ENCODE results near the gene ATG5. TPM values are rescaled to one million over a fixed set of nuclear protein-coding genes. Genes with fewer than 3 reads are reported as not detected.

Gene ATG5
- total and polyA plus RNA-seq, 9 of the 15 experiments (the other 6 are each of a cell fraction or from before 2014, with no cell fraction given): 29.0 to 80.0 (median 53.2) TPM

DNA sequence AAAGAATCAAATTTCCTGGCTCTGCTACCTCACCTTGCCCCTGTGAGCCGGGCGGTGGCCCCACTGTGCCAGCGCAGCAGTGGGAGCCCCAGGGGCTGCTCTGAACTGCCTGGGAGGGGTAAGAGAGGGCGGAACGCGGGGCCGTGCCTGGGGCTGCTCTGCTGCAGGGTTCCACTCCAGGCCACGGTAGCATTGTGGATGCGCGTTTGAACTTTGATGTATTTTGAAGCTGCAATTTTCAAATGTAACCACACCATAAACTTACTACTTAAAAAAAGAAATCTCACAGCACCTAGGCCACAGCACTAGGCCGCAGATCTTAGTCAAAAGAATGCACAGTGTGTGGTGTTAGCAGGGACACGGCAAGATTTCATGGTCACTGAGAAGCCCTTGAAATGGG, 181.9 kb downstream of the ATG5 start:
- TF ChIP-seq CHD4 (IDR thresholded peaks at IDR 0.05; ENCODE audit: insufficient read depth, insufficient replicate concordance, low read depth, low read length, poor library complexity, severe bottlenecking): no peak
- no peak for TF ChIP-seq ARID1B (IDR thresholded peaks at IDR 0.05)
- TF ChIP-seq ZNF24 (IDR thresholded peaks at IDR 0.05): no peak
- TF ChIP-seq ZNF212 (CRISPR knock-in tag; IDR thresholded peaks at IDR 0.05): no peak
- TF ChIP-seq SAP30 (IDR thresholded peaks at IDR 0.05; ENCODE audit: borderline replicate concordance, insufficient read depth, low read depth, low read length, poor library complexity, severe bottlenecking): no peak
- no peak for TF ChIP-seq PTRF (tag; IDR thresholded peaks at IDR 0.05)
- TF ChIP-seq MTA1 (IDR thresholded peaks at IDR 0.05; ENCODE audit: borderline replicate concordance): no peak
- TF ChIP-seq NCOA6 (IDR thresholded peaks at IDR 0.05): no peak
- no peak for TF ChIP-seq ATF6 (CRISPR knock-in tag; IDR thresholded peaks at IDR 0.05)
- TF ChIP-seq CXXC5 (CRISPR knock-in tag; IDR thresholded peaks at IDR 0.05): no peak
- no peak for TF ChIP-seq POLR2AphosphoS2 (IDR thresholded peaks at IDR 0.05; ENCODE audit: low read length)
- no peak for TF ChIP-seq TRIM28 (IDR thresholded peaks at IDR 0.05)
- no peak for TF ChIP-seq TOE1 (IDR thresholded peaks at IDR 0.05; ENCODE audit: borderline replicate concordance)
- no peak for TF ChIP-seq TOE1 (CRISPR knock-in tag; IDR thresholded peaks at IDR 0.05; ENCODE audit: borderline replicate concordance, low read depth)
- no peak for TF ChIP-seq POLR2H (tag; IDR thresholded peaks at IDR 0.05; ENCODE audit: low read depth)
- TF ChIP-seq ZNF133 (CRISPR knock-in tag; IDR thresholded peaks at IDR 0.05): no peak
- no peak for TF ChIP-seq BRD9 (IDR thresholded peaks at IDR 0.05; ENCODE audit: low read depth, partially characterized antibody)
- no peak for TF ChIP-seq BMI1 (IDR thresholded peaks at IDR 0.05; ENCODE audit: low read length)
- TF ChIP-seq FOXK1 (CRISPR knock-in tag; IDR thresholded peaks at IDR 0.05; ENCODE audit: borderline replicate concordance): no peak
- no peak for TF ChIP-seq ZNF76 (CRISPR knock-in tag; IDR thresholded peaks at IDR 0.05; ENCODE audit: borderline replicate concordance)
- no peak for TF ChIP-seq FOSL1 (tag; conservative IDR thresholded peaks at IDR 0.05)
- Histone ChIP-seq H3K9me3 (replicated peaks; ENCODE audit: control insufficient read depth, insufficient read depth, low read depth, low read length) (no peaks in the 10 kb centered on the region), H3K27me3 (ENCODE audit: control insufficient read depth in 2 of 2, insufficient read depth in 2 of 2, low read length in 2 of 2) (no peaks in the 10 kb centered on the region), H3K79me2 (ENCODE audit: control insufficient read depth, insufficient read depth, low read length) (no peaks in the 10 kb centered on the region), H4K20me1 (replicated peaks; ENCODE audit: control insufficient read depth, insufficient read depth, low read length) (0 out of 2 replicates have a peak, but pooled peaks cover 3% of the 10 kb centered on the region), H3K9ac (ENCODE audit: insufficient read depth in 1 of 2, low read depth in 2 of 2, low read length in 2 of 2) (no peak overlapping the region), H2AFZ (ENCODE audit: low read depth, low read length) (no peak overlapping the region), H3K27ac (ENCODE audit: extremely low read depth, low read depth, low read length) (no peak overlapping the region), H3K4me1 (replicated peaks in 1 of 2; ENCODE audit: control insufficient read depth in 2 of 2, insufficient read depth in 2 of 2, low read length in 2 of 2) (peaks cover 11 to 27% of the 10 kb centered on the region in 2 experiments; a peak in 4 of 5 replicates), H3K4me3 (no peak overlapping the region), H3K4me2 (ENCODE audit: insufficient read depth, low read length) (no peak overlapping the region), H3K9me1 (ENCODE audit: control insufficient read depth, insufficient read depth, low read length) (no peaks in the 10 kb centered on the region), H3K36me3 (ENCODE audit: control insufficient read depth, insufficient read depth, low read length) (no peaks in the 10 kb centered on the region)
- BruUV-seq (replicated peaks): no TSS peak
- no peak for DNase-seq (ENCODE audit: extremely low read depth in 1 of 4, low spot score in 3 of 4)
- ATAC-seq: no peak
- CTCF ChIA-PET (ENCODE audit: low intra/inter-chr PET ratio): no interaction called here
- 85% methylated on average over 8 of the region's 12 CpGs for WGBS (ENCODE audit: insufficient coverage, low coverage, missing lambda C conversion rate)
- POLR2A ChIA-PET: no interaction called here
- in situ Hi-C loops (cut with MboI) (no loop called here), intact Hi-C loops (cut with micrococcal nuclease) (loop anchor here (5.0 kb wide), 1 partner anchor 79 kb away; no protein-coding TSS in a partner anchor)
- FAIRE-seq: no peak

Measured in K562 (cell line).